Activated T-helper 1 cell treated with anti-CD3 and anti-CD28 coated beads, Interleukin-12 subunit alpha, Interleukin-12 subunit beta, Interleukin-2, Interleukin-4 antibody, amounts not matched to agents 30 ng/mL and 10 ng/mL and 1 ng/mL, durations not matched to agents 14 hours and 24 hours and 36 hours (primary cell): ENCODE measurements around the gene OAF. TPM values are rescaled to one million over a fixed set of nuclear protein-coding genes. Genes with fewer than 3 reads are reported as not detected.

Source experiments
- DNase-seq: peaks from one replicate; pipeline ENCODE4 v3.0.0; 2021; ENCODE audit warnings: low spot score
- H3K27ac Mint-ChIP-seq: one replicate; pipeline ENCODE4 v1.8.0; 2021; ENCODE audit warnings: mild to moderate bottlenecking, mixed read lengths
- H3K27me3 Mint-ChIP-seq: one replicate; pipeline ENCODE4 v1.8.0; 2022; ENCODE audit warnings: mild to moderate bottlenecking, moderate library complexity, mixed read lengths; ENCODE audit not compliant: insufficient read depth
- H3K36me3 Mint-ChIP-seq: one replicate; pipeline ENCODE4 v1.8.0; 2021; ENCODE audit warnings: low read depth, mixed read lengths
- H3K4me1 Mint-ChIP-seq: one replicate; pipeline ENCODE4 v1.8.0; 2021; ENCODE audit warnings: low read depth, mixed read lengths
- H3K4me3 Mint-ChIP-seq: one replicate; pipeline ENCODE4 v1.8.0; 2021; ENCODE audit warnings: mild to moderate bottlenecking, moderate library complexity, mixed read lengths
- H3K9me3 Mint-ChIP-seq: one replicate; pipeline ENCODE4 v1.8.0; 2021; ENCODE audit warnings: mixed read lengths
- intact Hi-C: fragments of 100-400 bp; cut with micrococcal nuclease; formaldehyde crosslinking; loops from one replicate; pipeline ENCODE4 v1.15.1; 2024
- total RNA-seq: library from RNA; stranded (reverse); gene quantifications from 2 replicates; pipeline ENCODE4 v1.2.3, GENCODE V29; 2022

OAF gene
- total RNA-seq, 1 donor from 2014 or later = 6.7 TPM

DNA sequence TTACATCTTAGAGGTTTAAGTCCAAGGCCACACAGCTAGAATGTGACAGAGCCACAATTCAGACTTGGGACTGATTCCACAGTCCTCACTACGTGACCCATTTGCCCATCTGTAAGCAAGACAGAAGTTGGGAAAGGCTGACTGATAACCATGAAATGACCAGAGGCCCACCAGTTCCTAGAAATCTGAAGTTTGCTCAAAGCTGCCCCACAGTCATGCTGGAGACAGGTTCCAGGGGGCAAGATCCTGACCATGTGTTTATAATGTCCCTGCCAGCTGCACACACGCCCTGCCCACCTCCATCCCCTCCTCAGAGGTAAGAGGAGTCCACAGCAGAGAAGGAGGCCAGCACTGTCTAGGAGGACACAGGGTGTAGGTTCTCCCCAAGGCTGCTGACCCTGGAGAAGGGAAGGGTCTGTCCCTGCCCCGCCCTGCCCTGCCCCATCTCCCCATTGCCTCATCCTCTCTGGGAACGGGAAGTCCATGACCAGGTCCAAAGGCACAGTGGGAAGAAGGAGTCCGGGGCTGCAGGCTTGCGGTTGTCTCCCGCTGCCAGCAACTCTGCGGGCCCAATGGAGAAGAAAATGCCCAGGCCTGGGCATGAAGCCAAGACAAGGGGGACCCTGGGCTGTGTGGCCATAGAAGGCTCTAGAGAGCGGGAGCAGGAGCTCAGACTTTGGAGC, 11.9 kb upstream of the OAF start:
- no peak overlapping the region for H3K4me3 Mint-ChIP-seq
- H3K4me1 Mint-ChIP-seq = no peaks in the 10 kb centered on the region
- H3K27ac Mint-ChIP-seq = no peak overlapping the region
- DNase-seq = no peak
- H3K9me3 Mint-ChIP-seq = no peaks in the 10 kb centered on the region
- H3K36me3 Mint-ChIP-seq = no peaks in the 10 kb centered on the region
- intact Hi-C loops = no loop called here
- H3K27me3 Mint-ChIP-seq = peaks cover 13% of the 10 kb centered on the region

DNA sequence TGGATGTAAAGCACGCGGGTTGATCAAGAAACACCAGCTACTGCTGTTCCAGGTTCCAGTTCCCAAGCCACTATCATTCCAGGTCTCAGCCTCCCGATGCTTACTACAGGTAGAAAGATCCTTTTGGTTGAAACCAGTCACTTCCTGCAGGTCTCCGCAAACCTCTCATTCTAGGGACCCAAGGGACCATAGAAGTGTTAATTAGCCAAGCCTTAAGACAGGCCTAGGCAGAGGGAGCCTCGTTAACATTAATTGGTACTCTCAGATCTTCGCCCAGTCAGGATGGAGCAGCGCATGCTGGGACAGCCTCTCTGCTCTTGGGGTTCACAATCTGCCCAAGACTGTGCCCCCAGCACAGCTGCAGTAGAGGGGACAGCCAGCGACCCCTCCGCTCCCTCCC, 11.2 kb upstream of the OAF start:
- DNase-seq = no peak
- Mint-ChIP-seq H3K27ac (no peak overlapping the region), H3K9me3 (no peaks in the 10 kb centered on the region), H3K4me3 (no peak overlapping the region), H3K36me3 (no peaks in the 10 kb centered on the region), H3K4me1 (no peaks in the 10 kb centered on the region), H3K27me3 (peaks cover 17% of the 10 kb centered on the region)
- intact Hi-C loops = no loop called here

DNA sequence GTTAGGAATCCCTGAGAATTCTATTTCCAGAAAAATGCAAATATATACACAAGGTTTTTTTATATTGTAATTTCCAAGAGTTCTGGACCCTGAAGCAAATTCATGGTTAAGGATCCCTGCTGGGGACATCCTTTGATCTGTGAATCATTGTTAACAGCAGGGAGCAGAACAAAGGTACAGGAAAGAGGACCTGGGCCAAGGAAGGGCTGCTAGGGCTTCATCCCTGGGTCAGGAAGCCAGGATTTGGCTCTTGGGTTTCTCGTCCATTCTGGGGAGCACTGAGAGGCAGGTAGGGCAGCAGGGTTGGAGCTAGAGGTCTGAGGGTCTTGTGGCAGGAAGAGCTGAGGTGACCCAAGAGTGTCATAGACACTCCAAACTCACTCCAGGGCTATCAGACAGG, 10.2 kb upstream of the OAF start:
- DNase-seq = no peak
- Mint-ChIP-seq H3K9me3 (no peaks in the 10 kb centered on the region), H3K27me3 (peaks cover 17% of the 10 kb centered on the region), H3K4me3 (no peak overlapping the region), H3K36me3 (no peaks in the 10 kb centered on the region), H3K27ac (no peak overlapping the region), H3K4me1 (no peaks in the 10 kb centered on the region)
- intact Hi-C loops = no loop called here

DNA sequence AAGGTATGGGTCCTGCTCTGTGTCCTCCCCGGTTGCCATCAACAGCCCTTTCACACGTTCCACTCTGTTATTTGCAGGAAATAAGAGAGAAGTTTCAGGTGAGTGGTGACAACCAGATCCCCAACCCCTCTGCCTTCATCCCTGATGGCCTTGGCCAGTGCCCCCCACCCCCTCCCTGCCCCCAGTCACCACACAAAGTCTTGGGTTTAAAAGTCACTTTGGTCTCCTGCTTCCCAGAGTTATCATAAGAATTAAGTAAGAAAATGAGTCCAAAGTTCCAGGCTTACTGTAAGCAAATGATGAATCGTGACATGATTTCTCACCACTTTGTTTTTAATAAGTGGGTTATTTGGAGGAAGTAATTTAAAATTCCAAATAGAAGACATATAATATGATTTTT, 9.2 kb upstream of the OAF start:
- intact Hi-C loops = no loop called here

DNA sequence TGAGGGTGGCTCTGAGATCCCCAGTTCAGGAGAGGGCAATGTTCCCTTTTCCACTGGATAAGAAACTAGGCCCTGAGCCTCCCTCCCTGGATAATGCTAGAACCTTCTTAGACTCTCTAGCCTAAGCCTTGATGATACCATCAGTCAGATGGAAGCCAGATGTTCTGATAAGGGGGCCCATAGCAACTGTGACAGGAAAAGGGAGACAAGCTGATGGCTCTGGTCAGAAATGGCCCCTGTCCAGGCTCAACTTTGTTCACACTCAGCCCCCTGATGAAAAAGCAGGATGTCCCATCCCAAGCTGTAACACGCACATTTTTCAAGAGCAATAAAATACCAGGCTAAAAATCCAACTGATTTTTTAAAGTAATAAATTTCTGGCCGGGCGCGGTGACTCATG, 7.2 kb upstream of the OAF start:
- DNase-seq = no peak
- H3K4me3 Mint-ChIP-seq = no peak overlapping the region
- peaks cover 32% of the 10 kb centered on the region for H3K27me3 Mint-ChIP-seq
- H3K27ac Mint-ChIP-seq = no peak overlapping the region
- H3K4me1 Mint-ChIP-seq = no peaks in the 10 kb centered on the region
- intact Hi-C loops = no loop called here
- no peaks in the 10 kb centered on the region for H3K9me3 Mint-ChIP-seq
- no peaks in the 10 kb centered on the region for H3K36me3 Mint-ChIP-seq

More for the DNA sequence above, 9.2 kb upstream of the OAF start:
- H3K27ac Mint-ChIP-seq = no peak overlapping the region
- no peak overlapping the region for H3K4me3 Mint-ChIP-seq
- no peaks in the 10 kb centered on the region for H3K9me3 Mint-ChIP-seq
- peaks cover 18% of the 10 kb centered on the region for H3K27me3 Mint-ChIP-seq
- no peaks in the 10 kb centered on the region for H3K36me3 Mint-ChIP-seq
- H3K4me1 Mint-ChIP-seq = no peaks in the 10 kb centered on the region
- no peak for DNase-seq

DNA sequence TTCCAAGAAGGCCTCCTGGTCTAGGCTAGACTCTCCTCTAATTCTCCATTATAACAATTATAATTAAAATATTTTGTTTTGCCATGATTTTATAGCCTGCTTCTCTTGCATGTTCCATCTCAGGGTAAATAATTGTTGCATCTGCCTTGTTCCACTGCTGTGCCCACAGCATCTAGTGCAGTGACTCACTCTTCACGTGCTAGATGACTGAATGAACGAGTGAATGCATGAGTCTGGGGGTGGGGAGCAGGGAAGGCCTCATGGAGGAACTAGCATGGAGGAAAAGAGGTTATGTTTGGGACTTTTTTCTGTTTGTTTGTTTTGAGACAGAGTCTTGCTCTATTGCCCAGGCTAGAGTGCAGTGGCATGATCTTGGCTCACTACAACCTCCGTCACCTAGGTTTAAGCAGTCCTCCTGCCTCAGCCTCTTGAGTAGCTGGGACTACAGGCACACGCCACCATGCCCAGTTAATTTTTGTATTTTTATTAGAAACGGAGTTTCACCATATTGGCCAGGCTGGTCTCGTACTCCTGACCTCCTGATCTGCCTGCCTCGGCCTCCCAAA, 5.2 kb upstream of the OAF start:
- peaks cover 35% of the 10 kb centered on the region for H3K27me3 Mint-ChIP-seq
- no peak overlapping the region for H3K27ac Mint-ChIP-seq
- H3K4me1 Mint-ChIP-seq = peaks cover 9% of the 10 kb centered on the region
- intact Hi-C loops = no loop called here
- no peaks in the 10 kb centered on the region for H3K36me3 Mint-ChIP-seq
- H3K9me3 Mint-ChIP-seq = no peaks in the 10 kb centered on the region
- H3K4me3 Mint-ChIP-seq = no peak overlapping the region
- DNase-seq = no peak

DNA sequence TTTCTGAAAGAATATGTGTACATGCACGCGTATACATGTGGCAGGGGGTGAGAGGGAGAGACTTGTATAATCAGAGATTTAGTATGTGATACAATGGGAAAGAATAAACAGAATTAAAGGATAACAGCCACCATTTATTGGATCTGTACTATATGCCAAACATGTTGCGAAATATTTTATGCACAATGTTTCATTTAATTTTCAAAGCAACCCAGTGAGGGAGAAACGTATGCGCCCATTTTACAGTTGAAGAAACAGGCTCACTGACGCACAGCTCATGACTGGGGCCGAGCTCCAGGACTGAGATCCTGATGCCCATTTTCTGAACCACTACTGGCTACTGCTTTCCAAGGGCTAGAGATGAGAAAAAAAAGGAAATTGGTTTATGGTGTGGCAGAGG, 3.3 kb upstream of the OAF start:
- Mint-ChIP-seq H3K27me3 (peaks cover 42% of the 10 kb centered on the region), H3K36me3 (peaks cover 2% of the 10 kb centered on the region), H3K27ac (no peak overlapping the region), H3K4me1 (peaks cover 13% of the 10 kb centered on the region), H3K9me3 (no peaks in the 10 kb centered on the region), H3K4me3 (peak overlapping the region; percentile 11)
- intact Hi-C loops = no loop called here
- no peak for DNase-seq

DNA sequence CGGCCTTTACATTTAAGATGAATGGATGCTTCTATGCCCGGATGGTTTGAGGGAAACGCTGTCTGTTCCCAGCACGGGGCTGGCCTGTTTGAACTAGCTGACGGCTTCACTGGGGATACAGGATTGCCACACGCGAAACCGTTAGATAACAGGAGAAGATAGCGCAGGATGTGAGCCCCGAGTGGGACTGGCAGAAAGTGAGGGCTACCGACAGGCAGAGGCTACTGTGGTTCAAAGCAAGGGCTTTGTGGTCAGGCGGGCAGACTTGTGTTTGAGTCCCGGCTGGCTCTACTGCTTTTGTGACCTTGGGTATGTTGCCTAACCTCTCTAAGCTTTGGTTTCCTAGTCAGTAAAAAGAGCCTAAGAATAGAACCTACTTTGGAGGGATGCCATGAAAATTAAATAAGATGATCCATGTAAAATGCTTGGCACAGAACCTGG, 2.8 kb upstream of the OAF start:
- DNase-seq = no peak
- Mint-ChIP-seq H3K27me3 (peaks cover 44% of the 10 kb centered on the region), H3K4me3 (peak overlapping the region; percentile 2), H3K4me1 (peaks cover 13% of the 10 kb centered on the region), H3K27ac (no peak overlapping the region), H3K36me3 (peaks cover 2% of the 10 kb centered on the region), H3K9me3 (no peaks in the 10 kb centered on the region)
- intact Hi-C loops = no loop called here

DNA sequence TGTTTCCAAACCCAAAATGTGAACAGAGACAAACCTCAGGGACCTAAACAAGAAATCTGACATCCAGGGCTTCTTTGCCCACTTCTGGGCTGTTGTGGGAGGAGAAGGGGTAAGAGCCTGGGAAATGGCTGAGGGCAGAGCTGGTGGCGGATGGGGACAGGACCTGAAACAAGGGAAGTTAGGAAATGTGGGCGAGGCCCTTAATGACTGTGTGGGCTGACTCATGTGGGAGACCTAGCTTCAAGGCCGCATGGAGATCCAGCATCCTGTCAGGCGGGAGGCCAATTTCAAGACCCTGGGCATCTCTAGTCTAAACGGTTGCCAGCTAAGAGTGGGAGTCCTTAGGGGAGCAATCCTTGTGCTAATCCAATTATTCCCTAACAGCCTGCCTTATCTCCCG, 2.1 kb upstream of the OAF start:
- intact Hi-C loops = no loop called here
- Mint-ChIP-seq H3K27ac (no peak overlapping the region), H3K4me3 (no peak overlapping the region), H3K4me1 (peaks cover 13% of the 10 kb centered on the region), H3K36me3 (peaks cover 2% of the 10 kb centered on the region), H3K9me3 (no peaks in the 10 kb centered on the region), H3K27me3 (peaks cover 50% of the 10 kb centered on the region)
- no peak for DNase-seq

DNA sequence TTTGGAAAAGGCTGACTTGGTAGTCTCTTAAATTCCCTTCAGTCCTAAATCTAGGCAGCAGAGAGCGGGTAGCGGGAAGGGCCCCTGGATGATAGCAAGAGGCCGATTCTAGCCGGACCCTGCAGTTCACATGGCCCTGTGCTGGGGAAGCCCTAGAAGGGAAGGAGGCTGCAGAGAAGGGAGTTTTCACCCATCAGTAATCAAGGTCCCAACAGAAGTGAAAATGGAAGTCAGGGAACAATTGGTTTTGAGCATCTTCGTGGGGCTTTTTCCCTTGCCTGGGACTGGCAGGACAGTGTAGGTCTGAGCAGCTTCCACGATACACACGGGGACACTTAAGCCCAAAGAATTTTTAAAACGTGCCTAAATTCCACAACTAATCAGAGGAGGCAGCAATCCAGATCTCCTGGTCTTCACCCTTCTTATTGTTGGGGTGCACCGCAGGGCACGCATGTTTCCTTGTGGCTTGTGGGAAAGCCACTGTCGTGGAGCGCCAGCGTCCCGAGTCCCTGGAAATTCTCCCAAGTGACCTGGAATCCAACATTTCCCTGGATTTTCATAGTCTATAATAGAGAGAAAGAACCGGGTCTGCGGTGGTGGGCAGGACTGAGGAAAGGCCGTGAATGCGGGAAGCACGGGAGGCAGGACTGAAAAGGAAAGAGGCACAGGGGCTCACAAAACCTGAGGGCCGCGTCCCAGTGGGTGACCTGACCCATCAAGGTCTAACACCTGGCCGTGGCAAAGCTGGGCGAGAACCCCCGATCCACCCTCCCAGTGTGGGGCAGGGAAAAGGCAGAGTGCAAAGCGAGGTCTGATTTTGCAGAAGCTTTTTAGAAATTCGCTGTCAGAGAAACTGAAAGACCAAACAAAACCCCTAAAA, 846 bp upstream of the OAF start:
- peak overlapping the region; percentile 81 for H3K4me3 Mint-ChIP-seq
- no peaks in the 10 kb centered on the region for H3K9me3 Mint-ChIP-seq
- H3K27me3 Mint-ChIP-seq = peaks cover 52% of the 10 kb centered on the region
- intact Hi-C loops = loop anchor here (1.0 to 2.0 kb wide), 2 partner anchors 37 to 38 kb away; no protein-coding TSS in a partner anchor
- H3K36me3 Mint-ChIP-seq = peaks cover 2% of the 10 kb centered on the region
- peaks cover 13% of the 10 kb centered on the region for H3K4me1 Mint-ChIP-seq
- no peak for DNase-seq
- H3K27ac Mint-ChIP-seq = peak overlapping the region; percentile 28

DNA sequence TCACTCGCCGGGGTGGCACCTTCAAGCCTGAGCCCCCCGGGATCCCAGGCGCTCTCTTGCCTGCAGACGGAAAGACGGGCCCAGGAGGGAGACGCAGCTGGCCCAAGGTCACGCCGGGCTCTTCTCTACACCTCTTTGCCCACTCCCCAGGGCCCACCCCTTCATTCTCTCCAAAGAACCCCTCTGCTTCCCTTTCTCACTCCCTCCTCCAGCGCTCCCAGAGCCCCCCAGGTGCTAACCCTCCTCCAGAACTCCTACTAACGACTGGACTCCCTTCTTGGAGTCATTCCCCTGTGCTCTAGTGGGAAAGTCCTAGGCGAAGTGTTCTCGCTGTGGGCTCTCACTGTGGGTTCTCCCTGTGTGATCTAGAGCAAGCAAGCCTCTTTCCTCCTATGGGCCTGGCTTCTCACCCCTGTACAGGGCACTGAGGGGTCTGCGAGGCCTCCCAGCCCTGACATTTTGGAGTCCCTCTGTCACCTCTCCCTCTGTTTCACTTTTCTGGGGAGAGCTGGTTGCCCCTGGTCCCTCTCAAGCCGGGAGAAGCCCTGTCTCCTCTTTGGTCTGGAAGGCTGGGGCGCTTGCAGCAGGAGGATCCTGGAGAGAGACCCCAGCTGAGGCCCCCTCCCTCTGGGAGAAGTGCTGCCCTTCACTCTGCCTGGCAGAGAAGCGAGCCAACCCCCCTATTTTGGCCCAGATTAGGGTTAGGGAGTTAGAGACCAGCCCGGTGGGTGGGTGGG, 858 bp downstream of the OAF start:
- Mint-ChIP-seq H3K36me3 (peaks cover 2% of the 10 kb centered on the region), H3K9me3 (no peaks in the 10 kb centered on the region), H3K27me3 (peaks cover 51% of the 10 kb centered on the region), H3K4me3 (peak overlapping the region; percentile 92), H3K27ac (peak overlapping the region; percentile 76), H3K4me1 (peaks cover 13% of the 10 kb centered on the region)
- intact Hi-C loops = loop anchor here (2.0 kb wide), 1 partner anchor 39 kb away; no protein-coding TSS in a partner anchor
- DNase-seq = no peak

DNA sequence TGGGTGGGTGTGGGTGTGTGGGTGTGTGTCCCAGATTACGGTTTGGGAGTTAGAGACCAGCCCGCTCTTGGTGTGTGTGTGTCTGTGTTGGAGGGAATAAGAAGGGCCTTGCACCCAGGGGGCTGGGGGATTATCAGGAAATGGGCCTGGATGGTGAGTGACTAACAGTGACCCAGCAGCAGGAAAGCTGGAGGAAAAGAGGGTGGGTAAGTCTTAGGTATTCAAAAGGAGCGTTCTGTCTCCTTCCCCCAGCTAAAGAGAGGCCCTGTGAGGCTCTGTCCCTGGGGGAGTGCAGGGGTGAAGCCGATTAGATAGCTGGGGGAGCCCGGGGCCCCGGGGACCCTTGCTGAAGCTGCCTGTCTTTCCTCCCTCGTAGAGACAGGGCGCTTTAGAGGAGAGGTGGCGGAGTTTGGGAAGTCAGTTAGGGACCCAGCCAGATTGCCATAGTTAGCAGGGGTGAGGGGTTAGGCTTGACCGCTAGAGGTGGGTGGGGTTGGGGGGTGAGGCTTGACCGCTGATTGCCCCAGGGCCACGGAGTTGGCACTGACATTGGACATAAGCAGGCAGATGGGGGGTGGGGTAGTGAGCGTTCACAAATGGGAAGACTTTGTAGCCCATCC, 1.5 kb downstream of the OAF start:
- intact Hi-C loops = no loop called here
- peaks cover 49% of the 10 kb centered on the region for H3K27me3 Mint-ChIP-seq
- H3K4me3 Mint-ChIP-seq = peak overlapping the region; percentile 50

More for the DNA sequence above, 1.5 kb downstream of the OAF start:
- H3K36me3 Mint-ChIP-seq = peaks cover 2% of the 10 kb centered on the region
- H3K27ac Mint-ChIP-seq = no peak overlapping the region
- peaks cover 13% of the 10 kb centered on the region for H3K4me1 Mint-ChIP-seq
- no peak for DNase-seq
- no peaks in the 10 kb centered on the region for H3K9me3 Mint-ChIP-seq
